Osteocyte (in vitro differentiated cells): ENCODE measurements around the gene MYO5C. TPM values are rescaled to one million over a fixed set of nuclear protein-coding genes. Genes with fewer than 3 reads are reported as not detected.
"Not testable (repeated sequence)": the region's sequence is repeated elsewhere in the genome, so short reads cannot be mapped to it uniquely, and the experiment has no call there.

Source experiments
- DNase-seq: peaks from one replicate; pipeline ENCODE4 v3.0.0; 2021; ENCODE audit warnings: mixed read lengths; ENCODE audit not compliant: unreplicated experiment; ENCODE audit errors: extremely low spot score
- H3K27ac Mint-ChIP-seq: one replicate; pipeline ENCODE4 v1.8.0; 2021; ENCODE audit warnings: mild to moderate bottlenecking, mixed read lengths; ENCODE audit not compliant: unreplicated experiment
- H3K27me3 Mint-ChIP-seq: one replicate; pipeline ENCODE4 v1.8.0; 2021; ENCODE audit warnings: mixed read lengths; ENCODE audit not compliant: unreplicated experiment
- H3K36me3 Mint-ChIP-seq: one replicate; pipeline ENCODE4 v1.8.0; 2021; ENCODE audit warnings: mixed read lengths; ENCODE audit not compliant: unreplicated experiment
- H3K4me1 Mint-ChIP-seq: one replicate; pipeline ENCODE4 v1.8.0; 2021; ENCODE audit warnings: mixed read lengths; ENCODE audit not compliant: unreplicated experiment
- H3K4me3 Mint-ChIP-seq: one replicate; pipeline ENCODE4 v1.8.0; 2021; ENCODE audit warnings: mild to moderate bottlenecking, moderate library complexity, mixed read lengths; ENCODE audit not compliant: unreplicated experiment
- H3K9me3 Mint-ChIP-seq: one replicate; pipeline ENCODE4 v1.8.0; 2021; ENCODE audit warnings: mixed read lengths; ENCODE audit not compliant: unreplicated experiment
- total RNA-seq: library from RNA; stranded (reverse); gene quantifications from 2 replicates; pipeline ENCODE4 v1.2.1, GENCODE V29; 2021
- TF ChIP-seq, protein P1 (sequence below): fragments of 200-600 bp; sonication (generic); IDR thresholded peaks from 2 replicates; pipeline ENCODE4 v1.5.0; 2021; ENCODE audit warnings: antibody characterized with exemption, mild to moderate bottlenecking, moderate library complexity

MYO5C gene
- total RNA-seq, 1 donor from 2014 or later: 4.0 TPM

GRCh38 chr15:52290329-52290728 is 5.3 kb downstream of the MYO5C start:
- TF ChIP-seq, protein P1, sequence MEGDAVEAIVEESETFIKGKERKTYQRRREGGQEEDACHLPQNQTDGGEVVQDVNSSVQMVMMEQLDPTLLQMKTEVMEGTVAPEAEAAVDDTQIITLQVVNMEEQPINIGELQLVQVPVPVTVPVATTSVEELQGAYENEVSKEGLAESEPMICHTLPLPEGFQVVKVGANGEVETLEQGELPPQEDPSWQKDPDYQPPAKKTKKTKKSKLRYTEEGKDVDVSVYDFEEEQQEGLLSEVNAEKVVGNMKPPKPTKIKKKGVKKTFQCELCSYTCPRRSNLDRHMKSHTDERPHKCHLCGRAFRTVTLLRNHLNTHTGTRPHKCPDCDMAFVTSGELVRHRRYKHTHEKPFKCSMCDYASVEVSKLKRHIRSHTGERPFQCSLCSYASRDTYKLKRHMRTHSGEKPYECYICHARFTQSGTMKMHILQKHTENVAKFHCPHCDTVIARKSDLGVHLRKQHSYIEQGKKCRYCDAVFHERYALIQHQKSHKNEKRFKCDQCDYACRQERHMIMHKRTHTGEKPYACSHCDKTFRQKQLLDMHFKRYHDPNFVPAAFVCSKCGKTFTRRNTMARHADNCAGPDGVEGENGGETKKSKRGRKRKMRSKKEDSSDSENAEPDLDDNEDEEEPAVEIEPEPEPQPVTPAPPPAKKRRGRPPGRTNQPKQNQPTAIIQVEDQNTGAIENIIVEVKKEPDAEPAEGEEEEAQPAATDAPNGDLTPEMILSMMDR: no peak
- Mint-ChIP-seq H3K36me3 (no peaks in the 10 kb centered on the region), H3K4me1 (peaks cover 43% of the 10 kb centered on the region), H3K27me3 (no peaks in the 10 kb centered on the region), H3K27ac (no peak overlapping the region), H3K9me3 (no peaks in the 10 kb centered on the region), H3K4me3 (no peak overlapping the region)
- no peak for DNase-seq

DNA sequence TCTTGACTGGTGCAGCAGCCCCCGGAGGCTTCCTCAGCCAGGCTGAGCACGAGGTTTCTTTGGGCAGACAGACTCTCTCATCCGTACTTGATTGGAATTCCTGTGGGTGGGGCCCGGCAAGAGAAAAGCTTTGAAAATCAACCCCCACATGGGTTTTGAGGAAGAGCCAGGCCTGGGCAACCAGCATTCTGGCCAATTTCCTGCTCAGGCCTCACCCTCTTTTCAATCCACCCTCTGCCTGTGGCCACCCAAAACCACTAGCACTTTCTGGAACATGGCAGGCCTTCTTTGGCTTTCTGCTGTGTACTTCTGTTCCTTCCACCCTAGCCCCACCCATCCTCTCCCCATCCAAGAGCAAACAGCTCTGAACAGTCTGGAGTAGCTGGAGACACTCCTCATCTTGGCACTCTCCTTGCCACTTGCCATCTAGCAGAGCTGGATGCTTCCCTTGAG is 5.9 kb downstream of the MYO5C start:
- Mint-ChIP-seq H3K36me3 (no peaks in the 10 kb centered on the region), H3K27me3 (no peaks in the 10 kb centered on the region), H3K4me1 (peaks cover 43% of the 10 kb centered on the region), H3K4me3 (no peak overlapping the region), H3K27ac (no peak overlapping the region), H3K9me3 (no peaks in the 10 kb centered on the region)
- TF ChIP-seq, protein P1: no peak
- DNase-seq: no peak

GRCh38 chr15:52288986-52289385 is 6.6 kb downstream of the MYO5C start:
- TF ChIP-seq, protein P1: no peak
- Mint-ChIP-seq H3K9me3 (no peaks in the 10 kb centered on the region), H3K4me3 (no peak overlapping the region), H3K27ac (peak overlapping the region; percentile 57), H3K4me1 (peaks cover 37% of the 10 kb centered on the region), H3K36me3 (no peaks in the 10 kb centered on the region), H3K27me3 (no peaks in the 10 kb centered on the region)
- DNase-seq: no peak

- no peaks in the 10 kb centered on the region for H3K9me3 Mint-ChIP-seq
- peak; percentile 75 for DNase-seq
- no peaks in the 10 kb centered on the region for H3K27me3 Mint-ChIP-seq
- TF ChIP-seq, protein P1: no peak
- peak overlapping the region; percentile 57 for H3K27ac Mint-ChIP-seq
- H3K36me3 Mint-ChIP-seq: no peaks in the 10 kb centered on the region
- H3K4me3 Mint-ChIP-seq: no peak overlapping the region
- peaks cover 30% of the 10 kb centered on the region for H3K4me1 Mint-ChIP-seq
These were observed 7.3 kb downstream of the MYO5C start for GRCh38 chr15:52288051-52288942.

GRCh38 chr15:52287114-52287513 is 8.5 kb downstream of the MYO5C start:
- peaks cover 30% of the 10 kb centered on the region for H3K4me1 Mint-ChIP-seq
- H3K36me3 Mint-ChIP-seq: no peaks in the 10 kb centered on the region
- H3K27ac Mint-ChIP-seq: no peak overlapping the region
- DNase-seq: no peak
- TF ChIP-seq, protein P1: no peak
- no peak overlapping the region for H3K4me3 Mint-ChIP-seq
- H3K27me3 Mint-ChIP-seq: no peaks in the 10 kb centered on the region
- no peaks in the 10 kb centered on the region for H3K9me3 Mint-ChIP-seq

DNA sequence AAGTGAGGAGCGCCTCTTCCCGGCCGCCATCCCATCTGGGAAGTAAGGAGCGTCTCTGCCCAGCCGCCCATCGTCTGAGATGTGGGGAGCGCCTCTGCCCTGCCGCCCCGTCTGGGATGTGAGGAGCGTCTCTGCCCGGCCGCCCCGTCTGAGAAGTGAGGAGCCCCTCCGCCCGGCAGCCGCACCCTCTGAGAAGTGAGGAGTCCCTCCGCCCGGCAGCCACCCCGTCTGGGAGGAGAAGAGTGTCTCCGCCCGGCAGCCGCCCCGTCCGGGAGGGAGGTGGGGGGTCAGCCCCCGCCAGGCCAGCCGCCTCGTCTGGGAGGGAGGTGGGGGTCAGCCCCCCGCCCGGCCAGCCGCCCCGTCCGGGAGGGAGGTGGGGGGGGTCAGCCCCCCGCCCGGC is 9.7 kb downstream of the MYO5C start:
- H3K4me3 Mint-ChIP-seq, H3K9me3 Mint-ChIP-seq, H3K27me3 Mint-ChIP-seq, H3K27ac Mint-ChIP-seq, H3K36me3 Mint-ChIP-seq: not testable (repeated sequence)
- peak; percentile 75 for DNase-seq
- H3K4me1 Mint-ChIP-seq: peaks cover 30% of the 10 kb centered on the region
